Measurements from ENCODE around the gene BCORL1. TPM values are rescaled to one million over a fixed set of nuclear protein-coding genes. Genes with fewer than 3 reads are reported as not detected.

The BCORL1 gene, protein sequence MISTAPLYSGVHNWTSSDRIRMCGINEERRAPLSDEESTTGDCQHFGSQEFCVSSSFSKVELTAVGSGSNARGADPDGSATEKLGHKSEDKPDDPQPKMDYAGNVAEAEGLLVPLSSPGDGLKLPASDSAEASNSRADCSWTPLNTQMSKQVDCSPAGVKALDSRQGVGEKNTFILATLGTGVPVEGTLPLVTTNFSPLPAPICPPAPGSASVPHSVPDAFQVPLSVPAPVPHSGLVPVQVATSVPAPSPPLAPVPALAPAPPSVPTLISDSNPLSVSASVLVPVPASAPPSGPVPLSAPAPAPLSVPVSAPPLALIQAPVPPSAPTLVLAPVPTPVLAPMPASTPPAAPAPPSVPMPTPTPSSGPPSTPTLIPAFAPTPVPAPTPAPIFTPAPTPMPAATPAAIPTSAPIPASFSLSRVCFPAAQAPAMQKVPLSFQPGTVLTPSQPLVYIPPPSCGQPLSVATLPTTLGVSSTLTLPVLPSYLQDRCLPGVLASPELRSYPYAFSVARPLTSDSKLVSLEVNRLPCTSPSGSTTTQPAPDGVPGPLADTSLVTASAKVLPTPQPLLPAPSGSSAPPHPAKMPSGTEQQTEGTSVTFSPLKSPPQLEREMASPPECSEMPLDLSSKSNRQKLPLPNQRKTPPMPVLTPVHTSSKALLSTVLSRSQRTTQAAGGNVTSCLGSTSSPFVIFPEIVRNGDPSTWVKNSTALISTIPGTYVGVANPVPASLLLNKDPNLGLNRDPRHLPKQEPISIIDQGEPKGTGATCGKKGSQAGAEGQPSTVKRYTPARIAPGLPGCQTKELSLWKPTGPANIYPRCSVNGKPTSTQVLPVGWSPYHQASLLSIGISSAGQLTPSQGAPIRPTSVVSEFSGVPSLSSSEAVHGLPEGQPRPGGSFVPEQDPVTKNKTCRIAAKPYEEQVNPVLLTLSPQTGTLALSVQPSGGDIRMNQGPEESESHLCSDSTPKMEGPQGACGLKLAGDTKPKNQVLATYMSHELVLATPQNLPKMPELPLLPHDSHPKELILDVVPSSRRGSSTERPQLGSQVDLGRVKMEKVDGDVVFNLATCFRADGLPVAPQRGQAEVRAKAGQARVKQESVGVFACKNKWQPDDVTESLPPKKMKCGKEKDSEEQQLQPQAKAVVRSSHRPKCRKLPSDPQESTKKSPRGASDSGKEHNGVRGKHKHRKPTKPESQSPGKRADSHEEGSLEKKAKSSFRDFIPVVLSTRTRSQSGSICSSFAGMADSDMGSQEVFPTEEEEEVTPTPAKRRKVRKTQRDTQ (N-terminal part only)
- 1.1 and 2.1 TPM in 2 replicates for polyA plus RNA-seq (2014; cell fraction: cytosol; rRNA removed)
- 1.3 and 1.7 TPM in 2 replicates for polyA plus RNA-seq (2014; cell fraction: nucleus; rRNA removed)

DNA sequence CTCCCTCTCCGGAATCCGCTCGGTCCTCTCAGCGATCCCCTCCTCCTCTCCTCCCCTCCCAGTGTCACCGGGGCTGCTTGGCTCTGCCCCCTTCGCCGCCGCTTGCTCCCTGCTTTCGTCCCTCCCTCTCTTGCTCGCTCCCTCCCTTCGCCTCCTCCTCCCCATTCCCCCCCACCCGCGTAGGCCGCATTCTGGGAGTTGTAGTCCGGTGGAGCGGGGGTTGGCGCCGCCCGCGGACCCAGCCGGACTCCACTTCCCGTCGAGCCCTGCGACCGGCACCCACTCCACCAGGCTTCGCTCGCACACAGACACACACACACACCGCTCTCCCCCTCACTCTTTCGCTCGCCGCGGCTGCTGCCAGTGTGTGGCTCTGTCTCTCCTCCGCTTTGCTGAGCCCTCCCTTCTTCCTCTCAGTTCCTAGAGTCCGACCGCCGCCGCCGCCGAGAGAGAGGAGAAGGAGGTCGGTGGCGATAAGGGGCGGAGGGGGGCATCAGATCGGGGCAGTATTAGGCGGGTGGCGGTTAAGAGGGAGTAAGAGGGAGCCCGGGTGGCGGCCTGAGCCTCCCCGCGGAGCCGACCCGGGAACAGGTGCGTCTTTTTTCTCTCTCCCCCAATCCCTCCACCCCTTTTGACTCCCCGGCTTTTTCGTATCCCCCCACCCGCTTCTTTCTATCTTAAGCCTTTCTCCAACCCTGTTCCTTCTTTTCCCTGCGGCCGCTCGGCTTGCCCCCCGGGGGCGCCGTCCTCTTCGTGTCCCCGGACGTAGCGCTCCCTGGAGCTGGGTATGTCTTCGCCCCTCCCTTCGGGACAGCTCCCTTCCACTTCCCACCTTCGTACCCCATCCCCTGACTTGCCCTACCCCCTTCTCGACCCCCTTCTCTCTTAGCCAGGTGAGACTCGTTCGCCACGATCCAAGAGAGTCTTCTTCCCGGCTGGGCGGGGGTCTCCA is at the start of gene BCORL1:
Gene BCORL1, plus strand, starts transcription at position 336 of the 952 bp plus-strand sequence. CDS start 22,597 bp downstream, outside the sequence.
- DNase-seq (ENCODE audit: low spot score), result peak; percentile 89

DNA sequence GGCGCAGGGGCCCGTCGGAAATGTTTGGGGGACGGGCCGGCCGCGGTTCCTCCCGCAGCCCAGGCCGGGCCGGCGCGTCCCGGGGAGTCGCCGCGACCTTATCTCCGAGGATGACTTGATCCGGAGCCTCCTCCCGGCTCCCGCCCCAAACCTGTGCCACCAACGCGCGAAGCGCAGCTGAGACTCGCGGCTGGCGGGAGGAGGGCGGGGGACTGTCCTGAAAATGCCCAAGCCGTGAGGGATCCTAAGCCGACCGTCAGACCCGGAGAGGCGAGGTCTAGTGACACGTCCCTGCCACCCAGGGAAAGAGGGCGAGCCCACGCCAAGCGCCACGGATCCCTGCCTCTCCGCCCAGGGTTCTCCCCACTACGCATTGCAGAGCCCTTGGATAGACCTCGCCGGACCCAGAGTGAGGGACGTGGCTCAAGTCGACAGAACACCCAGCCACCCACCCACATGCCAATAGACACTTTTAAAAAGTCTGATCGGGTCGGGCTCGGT is 49.6 kb upstream of the BCORL1 start:
- DNase-seq (ENCODE audit: low spot score), result no peak

DNA sequence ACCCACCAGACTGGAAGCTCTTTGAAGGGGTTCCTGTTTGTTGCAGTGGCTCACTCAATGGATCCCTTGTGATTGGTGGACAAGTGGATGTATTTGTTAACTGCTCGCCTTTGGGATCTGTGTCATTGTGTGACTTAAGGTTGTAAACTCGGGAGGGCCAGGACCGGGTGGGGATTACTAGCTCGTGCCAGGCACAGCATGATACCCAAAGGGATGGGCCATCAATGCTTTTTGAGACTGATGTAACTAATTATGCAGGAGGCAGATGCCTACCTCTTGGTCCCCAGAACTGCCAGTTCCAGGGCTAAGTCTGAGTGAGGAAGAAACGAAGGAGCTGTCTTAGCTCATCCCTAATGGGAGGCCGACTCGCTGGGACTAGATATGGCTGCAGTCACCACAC is 48.7 kb upstream of the BCORL1 start:
- DNase-seq (ENCODE audit: low spot score), result no peak

DNA sequence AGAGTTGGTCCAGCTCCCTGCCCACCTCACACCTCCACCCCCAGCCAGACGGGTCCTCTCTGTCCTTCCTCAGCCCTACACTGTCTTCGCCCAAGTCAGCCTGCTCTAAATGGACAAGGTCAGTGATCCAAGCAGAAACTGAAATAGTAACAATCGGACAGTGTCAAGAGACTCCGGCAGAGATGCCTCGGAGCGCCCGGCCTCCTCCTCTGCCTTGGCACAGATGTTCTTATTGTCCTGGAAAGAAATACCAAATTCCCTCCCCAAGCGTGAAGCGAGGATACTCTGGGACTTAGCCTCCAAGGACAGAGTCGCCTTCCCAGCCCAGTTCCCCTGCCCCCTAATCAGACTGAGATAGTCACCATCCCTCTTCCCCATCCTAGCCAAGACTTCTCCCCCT is 48.0 kb upstream of the BCORL1 start:
- DNase-seq (ENCODE audit: low spot score), result no peak

DNA sequence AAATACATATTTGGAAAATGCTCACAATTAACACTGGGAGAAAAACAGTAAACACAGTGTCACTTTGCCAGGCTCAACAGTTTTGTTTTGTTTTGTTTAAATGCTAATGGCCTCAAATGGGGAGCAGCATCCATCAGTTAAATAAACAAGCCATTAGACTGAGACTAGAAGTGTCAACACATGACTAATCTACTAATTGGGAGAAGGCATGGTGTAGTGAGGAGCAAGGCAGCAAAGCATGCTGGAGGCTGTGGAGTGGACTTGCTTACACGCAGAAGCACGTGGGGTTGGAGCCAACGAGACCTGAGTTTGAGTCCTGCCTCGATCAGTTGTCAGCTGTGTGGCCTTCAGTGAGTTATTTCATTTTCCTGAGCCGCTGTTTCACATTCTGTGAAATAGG is 47.5 kb upstream of the BCORL1 start:
- DNase-seq (ENCODE audit: low spot score), result no peak

DNA sequence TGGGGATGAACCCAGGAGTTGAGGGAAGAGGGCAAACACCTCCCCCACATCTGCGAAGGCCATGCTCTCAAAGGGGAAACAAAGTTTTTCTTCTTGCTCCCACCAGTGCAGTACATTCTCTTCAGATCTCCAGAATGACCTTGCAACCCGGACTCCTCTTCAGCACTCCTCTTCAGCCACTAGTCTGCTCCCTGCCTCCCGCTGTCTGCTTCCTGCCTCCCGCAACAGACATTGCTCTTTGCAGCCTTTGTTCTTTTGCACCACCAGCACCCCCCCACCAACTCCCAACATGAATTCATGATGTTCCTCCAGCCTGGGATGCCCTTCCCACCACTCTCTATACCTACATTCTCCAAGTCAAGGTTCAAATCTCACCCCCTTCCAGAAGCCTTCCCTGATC is 44.4 kb upstream of the BCORL1 start:
- no peak for DNase-seq (ENCODE audit: low spot score)

DNA sequence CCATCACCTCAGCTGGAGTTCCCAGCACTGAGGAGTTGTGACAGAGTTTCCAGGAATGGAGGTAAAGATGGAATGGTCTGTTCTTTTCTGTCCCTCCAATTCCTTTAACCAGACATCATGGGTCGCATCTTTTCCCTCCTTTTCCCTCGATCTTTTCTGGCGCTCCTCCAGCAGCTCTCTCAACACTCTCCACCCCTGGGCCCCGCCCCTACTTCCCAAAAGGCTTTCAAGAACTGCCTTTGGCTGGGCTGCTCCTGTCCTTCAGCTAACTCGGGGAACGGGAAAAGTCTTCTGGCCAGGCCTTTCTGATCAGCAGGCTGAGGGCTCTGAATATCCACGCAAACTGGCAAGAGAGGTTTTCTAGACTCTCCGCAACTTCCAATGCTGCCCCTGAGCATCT is 42.4 kb upstream of the BCORL1 start:
- no peak for DNase-seq (ENCODE audit: low spot score)

DNA sequence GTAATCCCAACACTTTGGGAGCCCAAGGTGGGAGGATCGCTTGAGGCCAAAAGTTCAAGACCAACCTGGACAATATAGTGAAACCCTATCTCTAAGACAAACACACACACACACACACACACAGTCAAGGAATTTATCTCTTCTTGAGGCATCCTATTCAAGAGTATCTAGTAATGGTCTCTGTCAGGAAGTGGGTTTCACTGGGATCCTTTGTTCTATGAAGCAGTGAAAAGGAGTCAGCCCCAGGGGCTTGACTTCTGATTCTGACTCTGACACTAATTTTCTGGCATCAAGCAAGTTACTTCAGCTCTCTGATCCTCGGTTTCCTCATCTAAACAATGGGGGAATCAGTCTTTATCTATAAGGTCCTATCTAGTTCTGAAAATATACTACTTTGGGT is 41.7 kb upstream of the BCORL1 start:
- no peak for DNase-seq (ENCODE audit: low spot score)

DNA sequence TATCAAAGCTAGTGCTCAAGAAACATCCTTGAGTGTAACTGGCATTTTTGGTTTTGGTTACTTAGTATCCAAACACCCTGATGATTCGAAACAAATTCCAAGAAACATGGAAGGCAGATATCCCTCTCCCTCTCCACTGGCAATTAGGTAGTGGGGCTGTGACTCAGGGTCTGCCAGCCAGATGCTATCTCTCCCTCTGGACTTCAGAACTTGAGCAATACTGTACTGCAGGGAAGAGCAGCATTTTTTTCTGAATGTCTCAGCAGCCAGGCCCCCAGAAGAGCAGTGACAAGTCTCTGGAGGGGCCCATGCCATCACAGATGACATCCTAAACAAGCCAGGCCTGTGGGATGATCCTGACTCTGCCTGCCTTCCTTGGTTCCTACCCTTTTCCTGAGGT is 37.3 kb upstream of the BCORL1 start:
- DNase-seq (ENCODE audit: low spot score), result no peak

DNA sequence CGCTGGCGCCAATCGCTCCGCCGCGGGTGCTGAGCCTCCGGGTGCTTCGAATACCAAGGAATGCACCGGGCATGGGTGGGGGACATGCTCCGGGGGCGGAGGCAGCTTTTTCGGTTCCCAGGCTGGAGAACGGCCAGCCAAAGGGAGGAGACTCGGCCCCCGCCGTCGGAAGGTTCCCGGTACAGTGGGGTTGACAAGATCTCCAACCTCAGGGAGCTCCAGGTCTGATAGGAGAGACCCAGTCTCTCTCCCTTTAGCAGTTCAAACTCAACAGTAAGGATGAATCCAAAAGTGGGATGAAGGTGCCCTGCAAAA is 29.1 kb upstream of the BCORL1 start:
- no peak for DNase-seq (ENCODE audit: low spot score)

DNA sequence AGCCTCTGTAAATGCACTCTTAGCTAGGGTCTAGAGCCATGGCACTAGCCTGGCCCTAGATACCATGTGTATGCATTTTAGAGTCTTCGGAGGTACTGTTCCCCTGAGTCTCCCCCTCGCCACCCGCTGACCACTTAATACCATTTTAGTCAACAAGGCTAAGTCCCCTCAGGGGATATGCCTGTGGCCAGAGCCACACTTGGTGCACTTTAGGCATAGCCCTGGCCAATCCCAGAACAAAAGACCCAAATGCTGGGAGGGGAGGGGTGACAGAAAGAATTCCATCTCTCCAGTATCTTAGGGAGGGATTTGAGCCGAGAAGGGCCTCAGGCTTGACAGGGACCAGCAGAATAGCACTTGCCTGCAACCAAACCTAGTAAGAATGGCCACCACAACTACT is 28.6 kb upstream of the BCORL1 start:
- DNase-seq (ENCODE audit: low spot score), result no peak

DNA sequence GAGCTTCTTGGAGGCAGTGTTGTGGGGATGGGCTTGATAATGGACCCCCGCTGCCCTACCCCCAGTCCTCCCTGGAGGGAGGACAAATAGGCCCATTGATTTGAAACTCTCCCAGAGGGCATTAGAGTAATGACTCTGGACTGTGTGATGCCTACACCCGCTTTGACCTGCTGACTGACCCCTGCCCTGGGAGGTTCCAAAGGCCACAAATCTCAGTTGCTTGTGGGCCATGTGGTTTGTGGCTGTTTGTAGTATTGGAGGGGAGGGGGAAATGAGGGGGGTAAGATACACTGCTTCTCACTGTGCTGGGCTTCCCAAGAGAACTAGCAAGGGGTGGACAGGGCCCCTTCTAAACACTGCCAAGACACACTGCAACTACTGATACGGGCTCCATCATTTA is 27.6 kb upstream of the BCORL1 start:
- DNase-seq (ENCODE audit: low spot score), result no peak

DNA sequence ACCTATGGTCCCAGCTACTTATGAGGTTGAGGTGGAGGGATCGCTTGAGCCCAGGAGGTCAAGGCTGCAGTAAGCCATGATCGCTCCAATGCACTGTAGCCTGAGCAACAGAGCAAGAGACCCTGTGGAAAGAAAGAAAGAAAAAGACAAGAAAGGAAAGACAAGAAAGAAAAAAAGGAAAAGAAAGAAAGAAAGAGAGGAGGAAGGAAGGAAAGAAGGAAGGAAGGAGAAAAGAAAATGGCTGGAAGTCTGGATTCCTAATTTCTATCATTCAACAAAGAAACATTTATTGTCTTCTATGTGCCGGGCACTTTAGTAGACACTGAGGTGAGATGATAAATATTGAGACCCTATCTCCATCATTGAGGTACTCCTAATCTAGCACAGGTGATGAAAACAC is 26.8 kb upstream of the BCORL1 start:
- DNase-seq (ENCODE audit: low spot score), result no peak

DNA sequence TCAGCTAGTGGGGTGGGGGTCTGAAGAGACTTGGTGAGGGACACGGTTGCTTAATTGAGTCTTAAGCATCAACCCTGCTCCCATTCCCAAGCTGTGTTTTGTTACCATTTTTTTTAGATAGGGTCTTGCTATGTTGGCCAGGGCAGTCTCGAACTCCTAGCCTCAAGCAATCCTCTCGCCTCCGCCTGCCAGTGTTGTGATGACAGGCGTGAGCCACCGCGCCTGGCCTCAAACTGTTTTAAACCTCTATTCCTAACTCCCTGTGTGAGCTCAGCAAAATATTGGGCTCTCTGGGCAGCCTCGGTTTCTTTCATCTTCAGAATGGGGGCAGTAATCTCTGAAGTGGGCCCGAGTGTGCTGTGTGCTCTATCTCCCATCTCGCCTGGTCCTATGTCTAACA is 26.3 kb upstream of the BCORL1 start:
- no peak for DNase-seq (ENCODE audit: low spot score)

DNA sequence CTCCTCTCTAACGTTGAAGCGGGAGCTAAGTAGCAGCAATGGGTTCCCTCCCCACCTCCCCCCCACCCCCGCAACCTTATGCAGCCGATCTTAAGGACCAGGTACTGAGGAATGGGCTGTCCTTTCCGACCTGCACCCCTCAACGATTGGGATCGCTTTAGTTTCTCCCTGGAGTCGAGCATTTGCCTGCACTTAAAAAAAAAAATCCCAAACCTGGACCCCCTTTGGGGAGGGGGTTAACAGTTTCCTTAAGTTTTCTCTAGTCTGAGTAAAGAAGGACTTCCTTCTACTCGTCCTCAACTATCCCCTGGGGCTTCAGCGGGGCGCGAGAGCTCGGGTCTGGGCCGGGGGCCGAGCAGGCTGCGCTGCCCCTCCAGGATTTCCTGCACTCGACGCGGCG is 25.7 kb upstream of the BCORL1 start:
- no peak for DNase-seq (ENCODE audit: low spot score)

DNA sequence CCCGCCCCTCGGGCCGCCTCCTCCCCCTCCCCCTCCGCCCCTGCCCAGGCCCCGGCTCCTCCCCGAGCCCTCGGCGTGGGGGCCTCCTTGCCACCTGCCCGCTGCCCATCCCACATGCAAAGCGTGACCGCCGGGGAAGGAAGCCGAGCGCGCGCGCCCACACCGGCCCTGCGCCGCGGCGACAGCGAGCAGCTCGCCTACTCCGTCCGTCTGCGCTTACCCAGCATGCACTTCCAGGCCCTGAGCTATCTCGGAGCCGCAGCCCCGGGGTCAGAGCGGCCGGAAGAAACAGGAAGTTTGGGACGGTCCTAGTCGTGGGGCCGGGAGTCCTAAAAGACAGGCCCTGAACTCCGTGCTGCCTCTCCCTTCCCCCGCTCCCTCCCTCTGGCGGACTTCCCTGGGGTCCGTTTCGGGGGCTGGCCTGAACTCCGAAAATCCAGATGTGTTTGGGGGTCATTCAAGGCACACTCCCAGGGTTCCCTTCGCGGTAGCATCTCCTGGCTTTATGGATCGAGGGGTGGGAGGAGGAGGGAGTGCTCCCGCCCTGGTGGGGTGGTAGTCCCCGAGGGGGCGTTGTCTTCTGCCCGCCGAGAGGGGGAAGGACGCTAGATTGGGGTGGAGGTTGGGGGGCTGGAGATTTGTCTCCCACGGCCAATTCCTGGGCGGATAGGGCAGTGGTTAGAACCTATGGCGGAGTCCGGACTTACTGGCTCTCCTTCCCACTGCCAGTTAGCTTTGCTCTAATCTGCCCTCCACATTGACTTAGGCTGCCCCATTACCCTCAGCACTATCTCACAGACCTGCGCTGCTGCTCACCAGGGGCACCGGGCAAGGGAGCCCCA is 25.0 kb upstream of the BCORL1 start:
- DNase-seq (ENCODE audit: low spot score), result peak; percentile 57

DNA sequence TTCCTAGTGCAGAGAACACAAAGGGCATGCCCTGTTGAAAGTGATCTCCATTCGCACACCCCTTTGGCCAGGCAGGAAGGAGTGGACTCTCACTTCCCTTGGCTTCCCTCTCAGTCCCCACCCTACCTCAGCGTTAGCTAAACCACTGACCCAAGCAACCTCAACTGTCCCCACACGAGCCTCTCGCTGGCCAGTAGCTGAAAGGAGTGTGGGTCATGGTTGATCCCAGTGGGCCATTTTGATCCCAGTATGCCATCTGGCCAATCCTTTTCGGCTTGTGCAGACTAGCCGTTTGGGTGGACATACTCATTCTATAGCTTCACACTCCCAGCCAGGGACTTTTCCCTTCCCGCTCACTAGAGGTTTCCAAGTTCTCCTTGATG is 24.4 kb upstream of the BCORL1 start:
- no peak for DNase-seq (ENCODE audit: low spot score)

DNA sequence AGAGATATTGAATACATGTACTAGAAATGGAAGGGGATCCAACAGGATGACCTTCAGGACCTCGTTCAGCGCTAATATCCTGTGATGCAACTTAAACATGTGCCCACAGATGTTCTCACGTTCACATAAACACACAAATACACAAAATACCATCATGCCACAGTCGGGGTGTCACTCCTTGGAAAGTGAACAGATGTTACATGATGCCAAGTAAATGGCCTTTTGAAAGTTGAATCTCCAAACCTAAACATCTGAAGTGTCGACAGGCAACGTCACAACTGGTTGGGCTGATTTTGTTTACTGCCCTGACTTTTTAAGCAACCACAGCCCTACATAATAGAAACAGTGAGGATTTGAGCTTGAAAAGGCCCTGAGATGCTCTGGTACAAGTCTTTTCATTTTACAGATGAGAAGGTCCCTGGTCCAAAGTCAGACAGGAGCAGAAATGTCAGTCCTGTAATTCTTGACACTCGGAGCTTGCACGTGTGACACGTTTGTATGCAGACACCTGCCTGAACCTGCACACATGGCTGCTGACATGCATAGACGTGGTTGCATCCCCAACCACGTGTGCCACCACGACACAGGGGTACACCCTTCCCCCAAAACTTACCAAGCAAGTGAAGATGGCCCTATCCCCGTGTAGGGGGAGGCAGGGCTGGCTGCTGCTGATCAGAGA is 23.5 kb upstream of the BCORL1 start:
- no peak for DNase-seq (ENCODE audit: low spot score)

DNA sequence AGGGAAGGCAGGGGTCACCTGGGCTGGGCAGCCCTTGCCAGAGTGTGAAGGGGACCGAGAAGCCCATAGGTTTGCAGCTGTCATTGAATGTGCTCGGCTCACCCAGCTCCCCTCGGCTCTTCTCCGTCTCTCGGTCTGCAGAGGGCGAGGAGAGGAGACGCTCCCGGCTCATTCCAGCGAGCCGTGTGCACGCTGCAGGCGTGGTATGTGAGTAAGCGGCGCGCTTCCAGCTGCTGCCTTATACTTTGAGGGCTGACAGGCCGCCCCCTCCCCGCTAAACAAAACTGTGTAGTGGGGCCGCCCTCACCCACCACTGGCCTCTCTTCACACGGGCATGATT is 23.0 kb upstream of the BCORL1 start:
- DNase-seq (ENCODE audit: low spot score), result no peak

Measured in SK-N-DZ (cell line).